HG03066 (cell line): ENCODE data around the gene C22orf23.

ENCODE experiments used
- ATAC-seq: cut with Tn5 transposase; IDR thresholded peaks from one replicate; pipeline ENCODE4 v1.9.1; 2021; ENCODE audit warnings: low read depth; ENCODE audit not compliant: unreplicated experiment

The C22orf23 gene

GRCh38 chr22:37906364-37907008 is 46.9 kb downstream of the C22orf23 start:
- ATAC-seq, result peak; percentile 42

- ATAC-seq, result peak; percentile 72
Observed at GRCh38 chr22:37905534-37906363, 47.7 kb downstream of the C22orf23 start, which contains the start of gene MICALL1. MICALL1 (plus strand) TSS chr22:37906297; CDS start chr22:37906423, 126 bp downstream.

- no peak for ATAC-seq
Observed at GRCh38 chr22:37904572-37905533, 48.5 kb downstream of the C22orf23 start.

- ATAC-seq, result no peak
Observed at GRCh38 chr22:37898441-37899181, 54.8 kb downstream of the C22orf23 start.

- no peak for ATAC-seq
Observed at GRCh38 chr22:37897807-37898206, 55.6 kb downstream of the C22orf23 start.

GRCh38 chr22:37896939-37897338 is 56.5 kb downstream of the C22orf23 start:
- no peak for ATAC-seq

GRCh38 chr22:37896181-37896592 is 57.2 kb downstream of the C22orf23 start:
- no peak for ATAC-seq

GRCh38 chr22:37894939-37895670 is 58.3 kb downstream of the C22orf23 start:
- ATAC-seq, result no peak

- ATAC-seq, result no peak
Observed at GRCh38 chr22:37893583-37893983, 59.8 kb downstream of the C22orf23 start.
